WTC11 (cell line): Measurements from ENCODE around the gene MYO7B. TPM values are rescaled to one million over a fixed set of nuclear protein-coding genes. Genes with fewer than 3 reads are reported as not detected.
A peak's percentile ranks its signal among the peaks of the same experiment; 100 is the strongest.

Experiments used
- ATAC-seq: fragments of 200-7000 bp; cut with Tn5 transposase; 2 replicates; pipeline ENCODE4 v1.10.0; 2021; ENCODE audit warnings: mild to moderate bottlenecking, moderate library complexity
- CTCF ChIA-PET: fragments of 300-600 bp; sonication (Branson Sonifier 250); formaldehyde crosslinking; loops from one replicate; lab custom pipeline; 2021; ENCODE audit warnings: antibody characterized with exemption; lab: Charles Lee
- POLR2A ChIA-PET: fragments of 350-600 bp; sonication (Branson Sonifier 250); formaldehyde crosslinking; loops from one replicate; lab custom pipeline; 2021; ENCODE audit warnings: antibody characterized with exemption; lab: Charles Lee
- DNase-seq: peaks from one replicate; pipeline ENCODE4 v3.0.0; 2021; ENCODE audit warnings: low spot score
- H3K27ac Mint-ChIP-seq: 2 replicates; pipeline ENCODE4 v1.8.0; 2021; ENCODE audit warnings: mixed read lengths
- H3K27me3 Mint-ChIP-seq: 2 replicates; pipeline ENCODE4 v1.8.0; 2021; ENCODE audit warnings: low read depth, mild to moderate bottlenecking, moderate library complexity, mixed read lengths
- H3K36me3 Mint-ChIP-seq: 2 replicates; pipeline ENCODE4 v1.8.0; 2021; ENCODE audit warnings: mixed read lengths
- H3K4me1 Mint-ChIP-seq: 2 replicates; pipeline ENCODE4 v1.8.0; 2022; ENCODE audit warnings: mixed read lengths
- H3K4me3 Mint-ChIP-seq: 2 replicates; pipeline ENCODE4 v1.8.0; 2021; ENCODE audit warnings: mild to moderate bottlenecking, moderate library complexity, mixed read lengths
- H3K9me3 Mint-ChIP-seq: 2 replicates; pipeline ENCODE4 v1.8.0; 2021; ENCODE audit warnings: mixed read lengths
- FOXJ3 ChIP-seq: sonication (generic); formaldehyde crosslinking; IDR thresholded peaks from 2 replicates; pipeline ENCODE4 v1.9.0; 2021; ENCODE audit warnings: missing genetic modification reagents, mild to moderate bottlenecking, borderline replicate concordance
- GRHL2 ChIP-seq: fragments of 250-450 bp; sonication (Bioruptor Pico); IDR thresholded peaks from 2 replicates; pipeline ENCODE4 v1.8.0; 2022; ENCODE audit warnings: mild to moderate bottlenecking, moderate library complexity; ENCODE audit not compliant: insufficient replicate concordance, severe bottlenecking
- HMGA2 ChIP-seq: fragments of 250-450 bp; sonication (Bioruptor Pico); IDR thresholded peaks from 2 replicates; pipeline ENCODE4 v1.4.0; 2021; ENCODE audit warnings: mild to moderate bottlenecking, moderate library complexity
- JAZF1 ChIP-seq: fragments of 250-450 bp; sonication (Bioruptor Pico); IDR thresholded peaks from 2 replicates; pipeline ENCODE4 v1.9.0; 2021; ENCODE audit warnings: moderate library complexity, mild to moderate bottlenecking, inconsistent platforms
- JUN ChIP-seq: sonication (generic); formaldehyde crosslinking; IDR thresholded peaks from 2 replicates; pipeline ENCODE4 v1.8.0; 2023; ENCODE audit warnings: mild to moderate bottlenecking, missing genetic modification reagents
- MYBL2 ChIP-seq: sonication (generic); formaldehyde crosslinking; IDR thresholded peaks from 2 replicates; pipeline ENCODE4 v1.8.1; 2023; ENCODE audit warnings: mild to moderate bottlenecking, moderate library complexity, missing genetic modification reagents
- NFATC4 ChIP-seq: fragments of 250-450 bp; sonication (Bioruptor Pico); IDR thresholded peaks from 2 replicates; pipeline ENCODE4 v1.9.0; 2021; ENCODE audit warnings: mild to moderate bottlenecking
- OVOL2 ChIP-seq: fragments of 250-450 bp; sonication (Bioruptor Pico); IDR thresholded peaks from 2 replicates; pipeline ENCODE4 v1.9.0; 2021; ENCODE audit warnings: mild to moderate bottlenecking, borderline replicate concordance
- RORB ChIP-seq: fragments of 250-450 bp; sonication (Bioruptor Pico); IDR thresholded peaks from 2 replicates; pipeline ENCODE4 v1.9.0; 2021; ENCODE audit warnings: mild to moderate bottlenecking
- TCF7 ChIP-seq: sonication (generic); formaldehyde crosslinking; IDR thresholded peaks from 2 replicates; pipeline ENCODE4 v1.8.0; 2022; ENCODE audit warnings: mild to moderate bottlenecking, low read depth, missing genetic modification reagents, moderate library complexity
- TEAD4 ChIP-seq: sonication (generic); formaldehyde crosslinking; IDR thresholded peaks from 2 replicates; pipeline ENCODE4 v1.8.0; 2022; ENCODE audit warnings: mild to moderate bottlenecking, missing genetic modification reagents
- ZNF219 ChIP-seq: sonication (generic); formaldehyde crosslinking; IDR thresholded peaks from 2 replicates; pipeline ENCODE4 v1.8.0; 2023; ENCODE audit warnings: missing genetic modification reagents, mild to moderate bottlenecking, borderline replicate concordance
- ZNF263 ChIP-seq: sonication (generic); formaldehyde crosslinking; IDR thresholded peaks from 2 replicates; pipeline ENCODE4 v1.8.1; 2022; ENCODE audit warnings: low read depth, mild to moderate bottlenecking, moderate library complexity, missing genetic modification reagents
- ZNF317 ChIP-seq: sonication (generic); formaldehyde crosslinking; IDR thresholded peaks from 2 replicates; pipeline ENCODE4 v1.8.1; 2023; ENCODE audit warnings: low read depth, mild to moderate bottlenecking, moderate library complexity, missing genetic modification reagents, borderline replicate concordance
- ZNF396 ChIP-seq: fragments of 250-450 bp; sonication (Bioruptor Pico); IDR thresholded peaks from 2 replicates; pipeline ENCODE4 v1.8.0; 2021; ENCODE audit warnings: mild to moderate bottlenecking, moderate library complexity, borderline replicate concordance
- ZNF423 ChIP-seq: fragments of 250-450 bp; sonication (Bioruptor Pico); IDR thresholded peaks from 2 replicates; pipeline ENCODE4 v2.1.2; 2022; ENCODE audit warnings: mild to moderate bottlenecking, moderate library complexity
- ZNF671 ChIP-seq: fragments of 250-450 bp; sonication (Bioruptor Pico); IDR thresholded peaks from 2 replicates; pipeline ENCODE4 v1.8.0; 2021; ENCODE audit warnings: mild to moderate bottlenecking
- total RNA-seq: library from RNA; stranded (reverse); gene quantifications from 3 replicates; pipeline ENCODE4 v1.2.3, GENCODE V29; 2021
- TF ChIP-seq, protein P1 (sequence below): fragments of 250-450 bp; sonication (Bioruptor Pico); IDR thresholded peaks from 2 replicates; pipeline ENCODE4 v1.9.0; 2021; ENCODE audit warnings: mild to moderate bottlenecking, borderline replicate concordance
- TF ChIP-seq, protein P2 (sequence below): sonication (generic); formaldehyde crosslinking; IDR thresholded peaks from 2 replicates; pipeline ENCODE4 v1.8.1; 2023; ENCODE audit warnings: mild to moderate bottlenecking, missing genetic modification reagents
- TF ChIP-seq, protein P3 (sequence below): sonication (generic); formaldehyde crosslinking; IDR thresholded peaks from 2 replicates; pipeline ENCODE4 v1.8.0; 2023; ENCODE audit warnings: mild to moderate bottlenecking, missing genetic modification reagents
- TF ChIP-seq, protein P4 (sequence below): sonication (generic); formaldehyde crosslinking; IDR thresholded peaks from 2 replicates; pipeline ENCODE4 v1.8.1; 2022; ENCODE audit warnings: missing genetic modification reagents, borderline replicate concordance
- TF ChIP-seq, protein P5 (sequence below): sonication (generic); formaldehyde crosslinking; IDR thresholded peaks from 2 replicates; pipeline ENCODE4 v1.8.1; 2022; ENCODE audit warnings: mild to moderate bottlenecking, moderate library complexity, missing genetic modification reagents

Gene MYO7B
- total RNA-seq, 1 experiment from 2014 or later, result not detected

DNA sequence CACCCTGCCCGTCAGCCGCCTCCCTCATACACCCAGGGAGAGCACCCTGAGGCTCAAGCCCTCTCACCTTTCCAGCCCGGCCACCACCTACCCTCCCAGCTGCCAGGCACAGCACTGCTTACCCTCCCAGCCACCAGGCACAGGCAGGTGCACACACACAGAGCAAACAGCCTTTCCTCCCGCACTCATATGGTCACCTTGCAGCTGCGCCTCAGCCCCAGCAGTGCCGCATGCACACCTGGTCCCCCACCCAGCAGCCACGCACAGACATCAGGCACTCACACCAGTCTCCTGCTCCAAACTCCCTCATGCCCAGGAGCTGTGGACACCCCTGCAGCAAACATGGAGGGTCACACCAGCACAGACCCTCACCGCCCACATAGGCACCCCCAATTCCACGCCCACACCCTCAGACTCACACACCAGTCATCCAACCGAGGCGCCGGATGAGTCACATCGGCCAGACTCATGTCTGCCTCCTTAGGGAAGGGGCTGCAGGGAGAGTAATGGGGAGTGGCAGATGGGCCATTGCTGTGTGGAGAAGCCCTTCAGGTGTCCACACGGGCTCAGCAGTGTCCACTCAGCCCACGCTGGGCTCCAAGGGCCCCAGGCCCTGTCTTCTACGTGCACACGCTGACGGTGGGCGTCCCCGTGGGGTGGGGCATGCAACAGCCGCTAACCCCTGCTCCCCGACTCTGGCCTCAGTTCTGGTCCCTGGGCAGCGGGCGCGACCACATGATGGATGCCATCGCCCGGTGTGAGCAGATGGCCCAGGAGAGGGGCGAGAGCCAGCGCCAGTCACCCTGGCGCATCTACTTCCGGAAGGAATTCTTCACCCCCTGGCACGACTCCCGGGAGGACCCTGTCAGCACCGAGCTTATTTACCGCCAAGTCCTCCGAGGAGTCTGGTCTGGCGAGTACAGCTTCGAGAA is 88.2 kb downstream of the MYO7B start:
- Mint-ChIP-seq H3K27me3 (no peaks in the 10 kb centered on the region), H3K4me3 (no peak overlapping the region), H3K4me1 (no peaks in the 10 kb centered on the region), H3K27ac (no peak overlapping the region), H3K36me3 (no peaks in the 10 kb centered on the region), H3K9me3 (no peaks in the 10 kb centered on the region)
- ChIA-PET CTCF (interaction anchor here (0.6 kb wide), 1 partner anchor 14 kb away, joined by 3 read pairs; no protein-coding TSS in a partner anchor), POLR2A (no interaction called here)
- DNase-seq (peak; percentile 6), ATAC-seq (no peak)
- TF ChIP-seq, protein P1, sequence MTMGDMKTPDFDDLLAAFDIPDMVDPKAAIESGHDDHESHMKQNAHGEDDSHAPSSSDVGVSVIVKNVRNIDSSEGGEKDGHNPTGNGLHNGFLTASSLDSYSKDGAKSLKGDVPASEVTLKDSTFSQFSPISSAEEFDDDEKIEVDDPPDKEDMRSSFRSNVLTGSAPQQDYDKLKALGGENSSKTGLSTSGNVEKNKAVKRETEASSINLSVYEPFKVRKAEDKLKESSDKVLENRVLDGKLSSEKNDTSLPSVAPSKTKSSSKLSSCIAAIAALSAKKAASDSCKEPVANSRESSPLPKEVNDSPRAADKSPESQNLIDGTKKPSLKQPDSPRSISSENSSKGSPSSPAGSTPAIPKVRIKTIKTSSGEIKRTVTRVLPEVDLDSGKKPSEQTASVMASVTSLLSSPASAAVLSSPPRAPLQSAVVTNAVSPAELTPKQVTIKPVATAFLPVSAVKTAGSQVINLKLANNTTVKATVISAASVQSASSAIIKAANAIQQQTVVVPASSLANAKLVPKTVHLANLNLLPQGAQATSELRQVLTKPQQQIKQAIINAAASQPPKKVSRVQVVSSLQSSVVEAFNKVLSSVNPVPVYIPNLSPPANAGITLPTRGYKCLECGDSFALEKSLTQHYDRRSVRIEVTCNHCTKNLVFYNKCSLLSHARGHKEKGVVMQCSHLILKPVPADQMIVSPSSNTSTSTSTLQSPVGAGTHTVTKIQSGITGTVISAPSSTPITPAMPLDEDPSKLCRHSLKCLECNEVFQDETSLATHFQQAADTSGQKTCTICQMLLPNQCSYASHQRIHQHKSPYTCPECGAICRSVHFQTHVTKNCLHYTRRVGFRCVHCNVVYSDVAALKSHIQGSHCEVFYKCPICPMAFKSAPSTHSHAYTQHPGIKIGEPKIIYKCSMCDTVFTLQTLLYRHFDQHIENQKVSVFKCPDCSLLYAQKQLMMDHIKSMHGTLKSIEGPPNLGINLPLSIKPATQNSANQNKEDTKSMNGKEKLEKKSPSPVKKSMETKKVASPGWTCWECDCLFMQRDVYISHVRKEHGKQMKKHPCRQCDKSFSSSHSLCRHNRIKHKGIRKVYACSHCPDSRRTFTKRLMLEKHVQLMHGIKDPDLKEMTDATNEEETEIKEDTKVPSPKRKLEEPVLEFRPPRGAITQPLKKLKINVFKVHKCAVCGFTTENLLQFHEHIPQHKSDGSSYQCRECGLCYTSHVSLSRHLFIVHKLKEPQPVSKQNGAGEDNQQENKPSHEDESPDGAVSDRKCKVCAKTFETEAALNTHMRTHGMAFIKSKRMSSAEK (CRISPR knock-in tag), result no peak
- TF ChIP-seq, protein P2, sequence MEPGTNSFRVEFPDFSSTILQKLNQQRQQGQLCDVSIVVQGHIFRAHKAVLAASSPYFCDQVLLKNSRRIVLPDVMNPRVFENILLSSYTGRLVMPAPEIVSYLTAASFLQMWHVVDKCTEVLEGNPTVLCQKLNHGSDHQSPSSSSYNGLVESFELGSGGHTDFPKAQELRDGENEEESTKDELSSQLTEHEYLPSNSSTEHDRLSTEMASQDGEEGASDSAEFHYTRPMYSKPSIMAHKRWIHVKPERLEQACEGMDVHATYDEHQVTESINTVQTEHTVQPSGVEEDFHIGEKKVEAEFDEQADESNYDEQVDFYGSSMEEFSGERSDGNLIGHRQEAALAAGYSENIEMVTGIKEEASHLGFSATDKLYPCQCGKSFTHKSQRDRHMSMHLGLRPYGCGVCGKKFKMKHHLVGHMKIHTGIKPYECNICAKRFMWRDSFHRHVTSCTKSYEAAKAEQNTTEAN (CRISPR knock-in tag), result no peak
- TF ChIP-seq JAZF1 (CRISPR knock-in tag) (no peak), FOXJ3 (CRISPR knock-in tag) (no peak), ZNF219 (CRISPR knock-in tag) (no peak), ZNF317 (CRISPR knock-in tag) (no peak), JUN (CRISPR knock-in tag) (no peak), ZNF396 (CRISPR knock-in tag) (no peak), GRHL2 (CRISPR knock-in tag) (no peak), NFATC4 (no peak), ZNF671 (CRISPR knock-in tag) (no peak), TCF7 (no peak), ZNF263 (CRISPR knock-in tag) (no peak), TEAD4 (CRISPR knock-in tag) (no peak), ZNF423 (no peak)
- TF ChIP-seq, protein P3, sequence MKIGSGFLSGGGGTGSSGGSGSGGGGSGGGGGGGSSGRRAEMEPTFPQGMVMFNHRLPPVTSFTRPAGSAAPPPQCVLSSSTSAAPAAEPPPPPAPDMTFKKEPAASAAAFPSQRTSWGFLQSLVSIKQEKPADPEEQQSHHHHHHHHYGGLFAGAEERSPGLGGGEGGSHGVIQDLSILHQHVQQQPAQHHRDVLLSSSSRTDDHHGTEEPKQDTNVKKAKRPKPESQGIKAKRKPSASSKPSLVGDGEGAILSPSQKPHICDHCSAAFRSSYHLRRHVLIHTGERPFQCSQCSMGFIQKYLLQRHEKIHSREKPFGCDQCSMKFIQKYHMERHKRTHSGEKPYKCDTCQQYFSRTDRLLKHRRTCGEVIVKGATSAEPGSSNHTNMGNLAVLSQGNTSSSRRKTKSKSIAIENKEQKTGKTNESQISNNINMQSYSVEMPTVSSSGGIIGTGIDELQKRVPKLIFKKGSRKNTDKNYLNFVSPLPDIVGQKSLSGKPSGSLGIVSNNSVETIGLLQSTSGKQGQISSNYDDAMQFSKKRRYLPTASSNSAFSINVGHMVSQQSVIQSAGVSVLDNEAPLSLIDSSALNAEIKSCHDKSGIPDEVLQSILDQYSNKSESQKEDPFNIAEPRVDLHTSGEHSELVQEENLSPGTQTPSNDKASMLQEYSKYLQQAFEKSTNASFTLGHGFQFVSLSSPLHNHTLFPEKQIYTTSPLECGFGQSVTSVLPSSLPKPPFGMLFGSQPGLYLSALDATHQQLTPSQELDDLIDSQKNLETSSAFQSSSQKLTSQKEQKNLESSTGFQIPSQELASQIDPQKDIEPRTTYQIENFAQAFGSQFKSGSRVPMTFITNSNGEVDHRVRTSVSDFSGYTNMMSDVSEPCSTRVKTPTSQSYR (CRISPR knock-in tag), result no peak

DNA sequence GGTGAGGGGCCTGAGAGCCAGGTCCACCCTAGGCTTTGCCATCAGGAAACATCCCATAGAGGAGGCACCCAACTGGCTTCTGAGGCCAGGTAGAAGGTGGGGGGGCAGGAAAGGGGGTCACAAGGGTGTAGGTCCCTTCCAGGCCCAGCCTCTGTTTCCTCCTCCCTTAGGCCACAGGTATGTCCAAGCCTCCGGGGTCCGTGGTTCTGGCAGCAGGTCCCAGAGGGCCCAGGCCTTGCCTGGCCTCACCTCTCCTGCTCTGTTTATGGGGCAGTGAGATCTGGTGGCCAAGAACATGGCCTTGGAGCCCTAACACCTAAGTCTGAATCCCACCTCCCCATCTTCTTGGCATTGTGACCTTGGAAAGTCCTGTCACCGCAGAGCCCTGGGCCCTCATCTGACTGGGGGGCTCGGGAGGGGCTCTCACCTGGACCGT is 88.9 kb downstream of the MYO7B start:
- Mint-ChIP-seq H3K36me3 (no peaks in the 10 kb centered on the region), H3K4me1 (no peaks in the 10 kb centered on the region), H3K4me3 (no peak overlapping the region), H3K9me3 (no peaks in the 10 kb centered on the region), H3K27me3 (no peaks in the 10 kb centered on the region), H3K27ac (no peak overlapping the region)
- ATAC-seq, result no peak
- DNase-seq, result no peak
- CTCF ChIA-PET, result no interaction called here
- POLR2A ChIA-PET, result no interaction called here
- no peak for TF ChIP-seq RORB (CRISPR knock-in tag)
- TF ChIP-seq, protein P4, sequence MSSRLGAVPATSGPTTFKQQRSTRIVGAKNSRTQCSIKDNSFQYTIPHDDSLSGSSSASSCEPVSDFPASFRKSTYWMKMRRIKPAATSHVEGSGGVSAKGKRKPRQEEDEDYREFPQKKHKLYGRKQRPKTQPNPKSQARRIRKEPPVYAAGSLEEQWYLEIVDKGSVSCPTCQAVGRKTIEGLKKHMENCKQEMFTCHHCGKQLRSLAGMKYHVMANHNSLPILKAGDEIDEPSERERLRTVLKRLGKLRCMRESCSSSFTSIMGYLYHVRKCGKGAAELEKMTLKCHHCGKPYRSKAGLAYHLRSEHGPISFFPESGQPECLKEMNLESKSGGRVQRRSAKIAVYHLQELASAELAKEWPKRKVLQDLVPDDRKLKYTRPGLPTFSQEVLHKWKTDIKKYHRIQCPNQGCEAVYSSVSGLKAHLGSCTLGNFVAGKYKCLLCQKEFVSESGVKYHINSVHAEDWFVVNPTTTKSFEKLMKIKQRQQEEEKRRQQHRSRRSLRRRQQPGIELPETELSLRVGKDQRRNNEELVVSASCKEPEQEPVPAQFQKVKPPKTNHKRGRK (CRISPR knock-in tag), result no peak
- TF ChIP-seq HMGA2 (CRISPR knock-in tag), result no peak
- TF ChIP-seq JUN (CRISPR knock-in tag), result no peak
- TF ChIP-seq, protein P5, sequence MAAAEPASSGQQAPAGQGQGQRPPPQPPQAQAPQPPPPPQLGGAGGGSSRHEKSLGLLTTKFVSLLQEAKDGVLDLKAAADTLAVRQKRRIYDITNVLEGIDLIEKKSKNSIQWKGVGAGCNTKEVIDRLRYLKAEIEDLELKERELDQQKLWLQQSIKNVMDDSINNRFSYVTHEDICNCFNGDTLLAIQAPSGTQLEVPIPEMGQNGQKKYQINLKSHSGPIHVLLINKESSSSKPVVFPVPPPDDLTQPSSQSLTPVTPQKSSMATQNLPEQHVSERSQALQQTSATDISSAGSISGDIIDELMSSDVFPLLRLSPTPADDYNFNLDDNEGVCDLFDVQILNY (CRISPR knock-in tag), result no peak
- TF ChIP-seq TCF7, result no peak
- no peak for TF ChIP-seq NFATC4
- TF ChIP-seq MYBL2 (CRISPR knock-in tag), result no peak
- TF ChIP-seq OVOL2, result no peak
